Neuronal stem cell (in vitro differentiated cells): ENCODE results near the gene ARHGAP26.

ENCODE experiments used
- DNase-seq: peaks from one replicate; pipeline ENCODE4 v3.0.0-alpha.2; 2013; ENCODE audit warnings: low spot score
- H2AFZ ChIP-seq: one replicate; pipeline ENCODE4 v1.6.1; 2013; ENCODE audit warnings: mild to moderate bottlenecking, low read length, inconsistent platforms
- H2AK5ac ChIP-seq: 2 replicates; pipeline ENCODE4 v1.6.1; 2013; ENCODE audit warnings: low read depth, mild to moderate bottlenecking, inconsistent platforms, low read length, moderate library complexity, mixed read lengths
- H2BK120ac ChIP-seq: 2 replicates; pipeline ENCODE4 v1.6.1; 2013; ENCODE audit warnings: low read depth, mild to moderate bottlenecking, inconsistent platforms, low read length, moderate library complexity, mixed read lengths
- H2BK12ac ChIP-seq: one replicate; pipeline ENCODE4 v1.6.1; 2013; ENCODE audit warnings: low read length, inconsistent platforms
- H2BK15ac ChIP-seq: 2 replicates; pipeline ENCODE4 v1.6.1; 2013; ENCODE audit warnings: mild to moderate bottlenecking, low read length, inconsistent platforms, mixed read lengths
- H2BK5ac ChIP-seq: one replicate; pipeline ENCODE4 v1.6.1; 2013; ENCODE audit warnings: inconsistent platforms, mild to moderate bottlenecking, low read length, moderate library complexity
- H3K14ac ChIP-seq: one replicate; pipeline ENCODE4 v1.6.1; 2013; ENCODE audit warnings: low read length, inconsistent platforms
- H3K18ac ChIP-seq: 2 replicates; pipeline ENCODE4 v1.6.1; 2013; ENCODE audit warnings: low read length, inconsistent platforms
- H3K23ac ChIP-seq: 2 replicates; pipeline ENCODE4 v1.6.1; 2013; ENCODE audit warnings: low read depth, mild to moderate bottlenecking, mixed read lengths, low read length, inconsistent platforms; ENCODE audit not compliant: poor library complexity
- H3K27ac ChIP-seq: replicated peaks from 3 replicates; pipeline ENCODE4 v1.5.1; 2013; ENCODE audit warnings: low read length, inconsistent platforms
- H3K27me3 ChIP-seq, 3 experiments: 2 replicates each; pipeline ENCODE4 v1.6.1; 2013; ENCODE audit warnings: low read length in 3 of 3, mild to moderate bottlenecking in 2 of 3, inconsistent platforms in 1 of 3, low read depth in 1 of 3, mixed read lengths in 1 of 3, moderate library complexity in 1 of 3; ENCODE audit not compliant: control insufficient read depth in 3 of 3, insufficient read depth in 3 of 3
- H3K36me3 ChIP-seq, 2 donors: replicated peaks in 1 of 2; 2 replicates each; pipeline ENCODE4 v1.6.1; 2013; ENCODE audit warnings: low read length in 2 of 2; ENCODE audit not compliant: control insufficient read depth in 2 of 2, insufficient read depth in 2 of 2
- H3K4ac ChIP-seq: 2 replicates; pipeline ENCODE4 v1.6.1; 2013; ENCODE audit warnings: inconsistent platforms, mild to moderate bottlenecking, low read length, moderate library complexity
- H3K4me1 ChIP-seq, 2 donors: 1 replicate in 1 of 2; 2 replicates in 1 of 2; pipeline ENCODE4 v1.6.1; 2013; ENCODE audit warnings: low read length in 2 of 2, low read depth in 1 of 2; ENCODE audit not compliant: control insufficient read depth in 2 of 2, insufficient read depth in 1 of 2
- H3K4me2 ChIP-seq: one replicate; pipeline ENCODE4 v1.6.1; 2013; ENCODE audit warnings: mild to moderate bottlenecking, low read length, inconsistent platforms; ENCODE audit not compliant: insufficient read depth, poor library complexity, severe bottlenecking
- H3K4me3 ChIP-seq, 2 donors: 2 replicates each; pipeline ENCODE4 v1.5.1; 2013; ENCODE audit warnings: low read length in 2 of 2, mild to moderate bottlenecking in 2 of 2, inconsistent platforms in 1 of 2, moderate library complexity in 1 of 2
- H3K79me1 ChIP-seq: one replicate; pipeline ENCODE4 v1.6.1; 2013; ENCODE audit warnings: low read depth, mild to moderate bottlenecking, inconsistent platforms, low read length, moderate library complexity
- H3K9ac ChIP-seq: one replicate; pipeline ENCODE4 v1.6.1; 2013; ENCODE audit warnings: mild to moderate bottlenecking, low read depth, low read length, inconsistent platforms; ENCODE audit not compliant: poor library complexity
- H3K9me3 ChIP-seq, 2 donors: replicated peaks in 1 of 2; 2 replicates each; pipeline versions ENCODE3 to v1.6.1; 2013; ENCODE audit warnings: low read length in 2 of 2, mild to moderate bottlenecking in 2 of 2, inconsistent platforms in 1 of 2, low read depth in 1 of 2, mixed read lengths in 1 of 2, moderate library complexity in 1 of 2; ENCODE audit not compliant: control insufficient read depth in 2 of 2, insufficient read depth in 1 of 2
- H4K8ac ChIP-seq: one replicate; pipeline ENCODE4 v1.6.1; 2013; ENCODE audit warnings: low read depth, mild to moderate bottlenecking, inconsistent platforms, low read length, moderate library complexity
- H4K91ac ChIP-seq: one replicate; pipeline ENCODE4 v1.6.1; 2013; ENCODE audit warnings: low read length, low read depth, mild to moderate bottlenecking, inconsistent platforms; ENCODE audit not compliant: poor library complexity
- WGBS, 2 donors: extraction: QIAGEN DNeasy Blood & Tissue Kit; methylation state at CpG; one replicate each; pipeline ENCODE4 v1.1.7; 2013; ENCODE audit warnings: missing lambda C conversion rate in 2 of 2, mixed read lengths in 1 of 2; ENCODE audit not compliant: insufficient read length in 2 of 2, insufficient replicate concordance in 1 of 2; ENCODE audit errors: extremely low coverage in 2 of 2; 5-methylcytosine and 5-hydroxymethylcytosine counted together

Gene ARHGAP26

DNA sequence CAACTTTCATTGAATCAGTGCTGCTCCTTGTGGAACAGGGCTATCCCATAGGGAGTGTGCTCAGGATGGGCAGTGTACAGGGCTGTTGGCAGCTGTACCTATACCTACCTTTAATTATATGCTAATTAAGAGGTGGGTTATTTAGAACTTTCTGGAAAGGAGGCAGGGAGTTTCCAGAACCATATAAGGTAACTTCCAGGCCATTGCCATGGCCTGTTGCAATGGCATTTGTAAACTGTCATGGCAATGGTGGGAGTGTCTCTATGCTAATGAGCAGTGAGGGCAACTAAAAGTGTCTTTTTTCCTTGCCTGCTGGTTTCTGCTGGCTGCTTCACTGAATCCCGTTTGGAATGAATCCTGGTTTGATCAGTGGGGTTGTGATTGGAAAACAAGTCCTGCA, 2.3 kb upstream of the ARHGAP26 start:
- no peak overlapping the region for H2BK12ac ChIP-seq
- no peak overlapping the region for H2BK5ac ChIP-seq
- no peaks in the 10 kb centered on the region for H3K27me3 ChIP-seq
- no peak overlapping the region for H4K91ac ChIP-seq
- WGBS, 2 donors, result no CpG with 5 or more reads among the region's 1 CpG
- H2AK5ac ChIP-seq, result no peak overlapping the region
- H3K23ac ChIP-seq, result no peak overlapping the region
- H2BK15ac ChIP-seq, result no peak overlapping the region
- H2BK120ac ChIP-seq, result no peak overlapping the region
- H3K4ac ChIP-seq, result no peak overlapping the region
- H3K4me2 ChIP-seq, result no peak overlapping the region
- no peaks in the 10 kb centered on the region for H3K36me3 ChIP-seq
- no peak overlapping the region for H3K9ac ChIP-seq
- no peak overlapping the region for H3K27ac ChIP-seq
- H3K4me1 ChIP-seq, result peaks cover 3 to 20% of the 10 kb centered on the region in 2 donors
- H3K4me3 ChIP-seq, result no peak overlapping the region
- H3K18ac ChIP-seq, result no peak overlapping the region
- no peak overlapping the region for H4K8ac ChIP-seq
- peak overlapping the region; percentile 30 for H2AFZ ChIP-seq
- H3K9me3 ChIP-seq, result no peaks in the 10 kb centered on the region
- no peak for DNase-seq
- H3K79me1 ChIP-seq, result peaks cover under 1% of the 10 kb centered on the region
- no peak overlapping the region for H3K14ac ChIP-seq

DNA sequence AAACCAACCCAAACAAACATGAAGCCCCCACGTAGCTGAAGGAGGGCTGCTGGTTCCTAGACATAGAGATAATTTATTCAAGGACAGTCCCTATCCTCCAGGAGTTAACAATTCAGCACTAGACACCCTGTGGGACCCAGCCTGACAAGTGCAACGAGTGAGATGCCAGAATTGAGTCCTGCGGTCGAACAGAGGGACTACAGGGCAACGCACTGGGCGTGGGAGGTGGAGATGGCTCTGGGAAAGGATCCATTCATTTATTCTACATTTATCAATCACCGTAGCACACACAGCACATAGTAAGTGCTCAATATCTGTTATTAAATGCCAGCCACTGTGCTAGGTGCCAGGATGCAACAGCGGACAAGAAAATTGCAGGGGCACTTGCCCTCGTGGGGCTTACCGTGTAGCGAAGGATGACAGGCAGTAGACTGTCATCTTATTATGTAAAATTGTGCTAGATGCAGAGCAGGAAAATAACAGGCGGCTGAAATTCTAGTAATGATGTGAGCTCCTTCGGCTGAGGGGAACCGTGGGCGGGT, 855 bp upstream of the ARHGAP26 start:
- Histone ChIP-seq H3K36me3 (no peaks in the 10 kb centered on the region), H3K27ac (no peak overlapping the region), H2BK15ac (no peak overlapping the region), H2AFZ (peak overlapping the region; percentile 98), H2BK120ac (no peak overlapping the region), H4K8ac (no peak overlapping the region), H2BK12ac (no peak overlapping the region), H3K79me1 (no peaks in the 10 kb centered on the region), H3K27me3 (no peaks in the 10 kb centered on the region), H3K9me3 (no peaks in the 10 kb centered on the region), H3K23ac (no peak overlapping the region), H3K14ac (peak overlapping the region; percentile 14), H4K91ac (no peak overlapping the region), H3K4ac (no peak overlapping the region), H3K9ac (no peak overlapping the region), H3K4me3 (peak overlapping the region; percentile 92 to 95), H2BK5ac (no peak overlapping the region), H3K18ac (no peak overlapping the region), H2AK5ac (no peak overlapping the region), H3K4me1 (peaks cover 3 to 20% of the 10 kb centered on the region in 2 donors), H3K4me2 (peak overlapping the region; percentile 94)
- no CpG with 5 or more reads among the region's 15 CpGs for WGBS, 2 donors
- DNase-seq, result no peak

DNA sequence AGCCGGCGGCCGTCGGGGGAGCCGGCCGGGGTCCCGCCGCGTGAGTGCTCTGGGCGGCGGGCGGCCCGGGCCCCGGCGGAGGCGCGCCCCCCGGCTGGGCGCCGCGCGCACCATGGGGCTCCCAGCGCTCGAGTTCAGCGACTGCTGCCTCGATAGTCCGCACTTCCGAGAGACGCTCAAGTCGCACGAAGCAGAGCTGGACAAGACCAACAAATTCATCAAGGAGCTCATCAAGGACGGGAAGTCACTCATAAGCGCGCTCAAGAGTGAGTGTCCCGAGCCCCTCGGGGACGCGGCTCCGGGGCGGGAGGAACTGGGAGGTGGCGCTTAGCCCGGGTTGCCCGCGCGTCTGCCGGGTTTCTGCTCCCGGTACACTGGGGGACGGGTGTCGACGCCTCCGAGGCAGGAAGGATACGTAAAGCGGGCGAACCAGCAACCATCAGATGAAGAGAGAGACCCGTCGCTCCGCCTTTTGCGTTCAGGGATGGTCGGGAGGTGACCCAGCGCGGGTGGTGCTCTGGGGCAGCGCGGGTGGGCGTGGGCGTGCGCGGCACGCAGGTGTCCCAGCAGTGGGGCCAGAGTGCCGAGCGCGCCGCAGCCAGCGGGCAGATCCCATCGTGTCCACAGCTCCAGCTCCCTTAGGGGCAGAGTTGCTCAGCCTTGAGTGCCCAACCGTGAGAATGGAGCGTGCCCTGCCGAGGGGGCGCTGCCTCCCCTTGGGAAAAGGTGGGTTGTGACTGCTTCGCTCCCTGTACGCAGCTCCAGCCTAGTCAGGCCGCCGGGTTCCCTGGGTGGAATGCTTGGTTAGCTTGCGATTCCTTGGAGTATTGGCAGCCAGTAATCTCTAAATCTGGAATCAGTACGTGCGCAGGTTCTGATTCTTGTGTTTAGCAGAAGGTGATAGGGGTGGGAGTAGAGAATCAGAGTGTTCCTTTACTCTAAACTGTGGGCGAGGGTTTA, 753 bp downstream of the ARHGAP26 start:
- H3K18ac ChIP-seq, result peak overlapping the region; percentile 88
- peak; percentile 65 for DNase-seq
- H3K14ac ChIP-seq, result peak overlapping the region; percentile 65
- H2BK5ac ChIP-seq, result peak overlapping the region; percentile 7
- WGBS, 2 donors, result no CpG with 5 or more reads among the region's 86 CpGs
- H2AFZ ChIP-seq, result peak overlapping the region; percentile 98
- peak overlapping the region; percentile 27 for H2BK15ac ChIP-seq
- no peak overlapping the region for H2AK5ac ChIP-seq
- H3K4ac ChIP-seq, result no peak overlapping the region
- no peak overlapping the region for H4K91ac ChIP-seq
- no peak overlapping the region for H2BK120ac ChIP-seq
- H3K36me3 ChIP-seq, result no peaks in the 10 kb centered on the region
- no peaks in the 10 kb centered on the region for H3K9me3 ChIP-seq
- H3K4me3 ChIP-seq, result peak overlapping the region; percentile 95 to 96
- H2BK12ac ChIP-seq, result no peak overlapping the region
- H3K23ac ChIP-seq, result peak overlapping the region; percentile 75
- H3K4me2 ChIP-seq, result peak overlapping the region; percentile 95
- H3K27me3 ChIP-seq, result no peaks in the 10 kb centered on the region
- peaks cover 3 to 20% of the 10 kb centered on the region in 2 donors for H3K4me1 ChIP-seq
- no peaks in the 10 kb centered on the region for H3K79me1 ChIP-seq
- H4K8ac ChIP-seq, result no peak overlapping the region
- peak overlapping the region; percentile 65 for H3K27ac ChIP-seq
- H3K9ac ChIP-seq, result peak overlapping the region; percentile 88

DNA sequence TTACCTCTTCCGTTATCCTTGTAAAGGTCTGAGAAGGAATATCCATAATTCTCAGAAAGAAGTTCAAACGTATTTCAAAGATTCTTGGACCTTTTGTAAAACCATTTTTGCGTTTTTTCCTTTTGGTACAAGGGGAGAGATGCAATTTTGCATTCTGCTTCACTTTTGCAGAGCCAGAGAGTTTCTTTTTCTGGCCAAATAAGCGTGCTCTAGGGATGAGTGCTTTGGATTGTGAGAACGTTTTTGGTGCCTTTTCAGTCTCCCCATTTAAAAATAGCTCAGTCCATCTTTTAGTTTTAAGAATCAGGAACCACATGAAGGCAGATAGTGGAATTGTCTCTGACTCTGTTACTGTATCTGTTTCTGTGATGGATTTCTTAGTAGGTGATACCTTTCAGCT, 1.5 kb downstream of the ARHGAP26 start:
- Histone ChIP-seq H4K91ac (no peak overlapping the region), H3K4me2 (peak overlapping the region; percentile 95), H3K14ac (no peak overlapping the region), H3K79me1 (no peaks in the 10 kb centered on the region), H3K4ac (no peak overlapping the region), H3K27me3 (no peaks in the 10 kb centered on the region), H2BK120ac (no peak overlapping the region), H2BK5ac (no peak overlapping the region), H2AFZ (peak overlapping the region; percentile 98), H3K23ac (no peak overlapping the region), H3K27ac (no peak overlapping the region), H4K8ac (no peak overlapping the region), H2AK5ac (no peak overlapping the region), H3K9ac (no peak overlapping the region), H3K4me1 (peaks cover 3 to 20% of the 10 kb centered on the region in 2 donors), H3K36me3 (no peaks in the 10 kb centered on the region), H2BK15ac (no peak overlapping the region), H3K4me3 (peak overlapping the region in 1 of 2 donors; percentile 95), H3K9me3 (no peaks in the 10 kb centered on the region), H3K18ac (no peak overlapping the region), H2BK12ac (no peak overlapping the region)
- whole genome bisulfite sequencing, 2 donors, result no CpG with 5 or more reads among the region's 5 CpGs
- DNase-seq, result no peak
